ENCODE results near the gene RALGPS1. TPM values are rescaled to one million over a fixed set of nuclear protein-coding genes. Genes with fewer than 3 reads are reported as not detected.

Gene RALGPS1
- total RNA-seq, 1 experiment from 2014 or later = 18.6 TPM

- no peaks in the 10 kb centered on the region for H3K9me3 ChIP-seq (ENCODE audit: control insufficient read depth, low read depth, low read length)
- no peak overlapping the region for H3T11ph ChIP-seq (ENCODE audit: low read length)
- Mint-ChIP-seq H3K36me3 (ENCODE audit: insufficient read depth in 1 of 3, low read depth in 3 of 3) (peaks cover 0 to 5% (median 0%) of the 10 kb centered on the region in 3 experiments; a peak in 3 of 7 replicates), H3K4me1 (peaks cover 8% of the 10 kb centered on the region in 2 experiments), H3K4me3 (no peak overlapping the region), H3K27me3 (ENCODE audit: low read depth) (no peaks in the 10 kb centered on the region), H3K27ac (no peak overlapping the region), H3K9me3 (no peaks in the 10 kb centered on the region)
- H3K4me1 ChIP-seq (ENCODE audit: insufficient read depth, low read length) = no peaks in the 10 kb centered on the region; the same call in 1 of the 2 replicates
- no peak overlapping the region for H2BK120ac ChIP-seq (ENCODE audit: low read depth, low read length, poor library complexity, severe bottlenecking)
- H3K4ac ChIP-seq (ENCODE audit: low read depth, low read length) = no peak overlapping the region
- H3K9ac ChIP-seq (ENCODE audit: extremely low read depth, insufficient read length, low read length) = no peak overlapping the region
- no peaks in the 10 kb centered on the region for H4K20me1 ChIP-seq (ENCODE audit: control insufficient read depth, insufficient read depth, insufficient read length)
- no peak overlapping the region for H2BK15ac ChIP-seq (ENCODE audit: low read depth, low read length)
- no peak overlapping the region for H3K56ac ChIP-seq (ENCODE audit: insufficient read length, low read depth, low read length)
- no peak for TF ChIP-seq CTCF (conservative IDR thresholded peaks at IDR 0.05)
- no peak overlapping the region for H3K18ac ChIP-seq (ENCODE audit: insufficient read length, low read depth, low read length)
- no peaks in the 10 kb centered on the region for H3K23me2 ChIP-seq (ENCODE audit: insufficient read length, low read depth, low read length, poor library complexity, severe bottlenecking)
- no peaks in the 10 kb centered on the region for H3K79me2 ChIP-seq (ENCODE audit: insufficient read depth, low read length)
- H2BK20ac ChIP-seq (ENCODE audit: low read depth, low read length, poor library complexity, severe bottlenecking) = no peak overlapping the region
- no peak for DNase-seq
- no peak overlapping the region for H2AK5ac ChIP-seq (ENCODE audit: insufficient read length, low read length)
- H3K23ac ChIP-seq (ENCODE audit: insufficient read length, low read depth, low read length) = no peak overlapping the region
- no peaks in the 10 kb centered on the region for H3K79me1 ChIP-seq (ENCODE audit: insufficient read depth, low read depth, low read length, poor library complexity, severe bottlenecking)
- no peak overlapping the region for H3K27ac ChIP-seq (ENCODE audit: insufficient read length, low read depth, low read length)
- H4K8ac ChIP-seq (replicated peaks; ENCODE audit: insufficient read length, low read depth, low read length) = no peak overlapping the region
- no CpG with 5 or more reads among the region's 1 CpG for WGBS (ENCODE audit: extremely low coverage, insufficient read length, low lambda C conversion rate)
- H2AFZ ChIP-seq (ENCODE audit: low read length) = no peak overlapping the region
- no peak overlapping the region for H2BK12ac ChIP-seq (ENCODE audit: insufficient read length, low read depth, low read length)
- H4K5ac ChIP-seq (ENCODE audit: insufficient read length, low read depth, low read length) = no peak overlapping the region
- no peak overlapping the region for H4K91ac ChIP-seq (ENCODE audit: insufficient read length, low read depth, low read length)
- H3K14ac ChIP-seq (ENCODE audit: insufficient read depth, low read length) = no peak overlapping the region
- no peak overlapping the region for H3K4me2 ChIP-seq (ENCODE audit: insufficient read depth, insufficient read length, low read length)
- no peak overlapping the region for H2BK5ac ChIP-seq (ENCODE audit: insufficient read length, low read length)
- H3K27me3 ChIP-seq (ENCODE audit: insufficient read depth, low read length) = no peaks in the 10 kb centered on the region
Observed at GRCh38 chr9:127269449-127269848, 354.9 kb downstream of the RALGPS1 start.

Other genes with a start within 250 kb of the RALGPS1 start
- 15.7 and 21.9 TPM in 2 replicates for gene ZBTB43, start 109.7 kb upstream of the RALGPS1 start, total RNA-seq (2021)
- 15.6 and 15.8 TPM in 2 replicates for gene ZBTB34, start 54.1 kb upstream of the RALGPS1 start, total RNA-seq (2021)
- 4.8 and 5.1 TPM in 2 replicates for gene ANGPTL2, start 207.9 kb downstream of the RALGPS1 start, total RNA-seq (2021)

Data from H9 (cell line).